Measurements from ENCODE around the gene RAP1GAP2. TPM values are rescaled to one million over a fixed set of nuclear protein-coding genes. Genes with fewer than 3 reads are reported as not detected.

RAP1GAP2 gene
- total RNA-seq, 1 donor from 2014 or later = 8.6 TPM

- H3K9me3 ChIP-seq (ENCODE audit: insufficient read depth, low read depth, low read length) = no peaks in the 10 kb centered on the region
- H3K4me1 Mint-ChIP-seq (ENCODE audit: low read depth, unreplicated experiment) = peaks cover 20% of the 10 kb centered on the region
- TF ChIP-seq CTCF (IDR thresholded peaks at IDR 0.05; ENCODE audit: insufficient read depth, low read depth, low read length) (no peak), EZH2 (IDR thresholded peaks at IDR 0.05; ENCODE audit: insufficient read depth, low read length) (no peak)
- H3K9ac ChIP-seq (ENCODE audit: low read length) = no peak overlapping the region
- H3K36me3 ChIP-seq (ENCODE audit: insufficient read depth, low read length) = no peaks in the 10 kb centered on the region
- no peaks in the 10 kb centered on the region for H3K79me2 ChIP-seq (ENCODE audit: insufficient read depth, low read length)
- H3K4me1 ChIP-seq (ENCODE audit: insufficient read depth, low read length) = peaks cover 9% of the 10 kb centered on the region
- H3K27ac ChIP-seq (ENCODE audit: low read depth, low read length) = no peak overlapping the region
- peaks cover 2% of the 10 kb centered on the region for H3K27me3 ChIP-seq (ENCODE audit: insufficient read depth, low read length)
- no peak for FAIRE-seq
- no peaks in the 10 kb centered on the region for H3K9me3 Mint-ChIP-seq (ENCODE audit: unreplicated experiment)
- H3K27me3 Mint-ChIP-seq (ENCODE audit: low read depth, unreplicated experiment) = no peaks in the 10 kb centered on the region
- no peak overlapping the region for H3K27ac Mint-ChIP-seq (ENCODE audit: unreplicated experiment)
- H3K4me2 ChIP-seq (ENCODE audit: low read length) = no peak overlapping the region
- no peaks in the 10 kb centered on the region for H3K36me3 Mint-ChIP-seq (ENCODE audit: low read depth, unreplicated experiment)
- no peak overlapping the region for H3K4me3 ChIP-seq (ENCODE audit: insufficient read depth, low read depth, low read length)
- no peak for DNase-seq (ENCODE audit: low read depth)
- H2AFZ ChIP-seq (ENCODE audit: low read depth, low read length) = no peak overlapping the region
- H4K20me1 ChIP-seq (ENCODE audit: insufficient read depth, low read length) = no peaks in the 10 kb centered on the region
- H3K4me3 Mint-ChIP-seq (ENCODE audit: unreplicated experiment) = no peak overlapping the region
These were observed 171.3 kb downstream of the RAP1GAP2 start for GRCh38 chr17:2967515-2967914.

- peaks cover 2% of the 10 kb centered on the region for H3K4me1 Mint-ChIP-seq (ENCODE audit: low read depth, unreplicated experiment)
- no peak overlapping the region for H3K27ac ChIP-seq (ENCODE audit: low read depth, low read length)
- H3K4me2 ChIP-seq (ENCODE audit: low read length) = no peak overlapping the region
- no peaks in the 10 kb centered on the region for H3K36me3 Mint-ChIP-seq (ENCODE audit: low read depth, unreplicated experiment)
- TF ChIP-seq CTCF (IDR thresholded peaks at IDR 0.05; ENCODE audit: insufficient read depth, low read depth, low read length) = no peak
- TF ChIP-seq EZH2 (IDR thresholded peaks at IDR 0.05; ENCODE audit: insufficient read depth, low read length) = no peak
- H4K20me1 ChIP-seq (ENCODE audit: insufficient read depth, low read length) = no peaks in the 10 kb centered on the region
- H2AFZ ChIP-seq (ENCODE audit: low read depth, low read length) = no peak overlapping the region
- DNase-seq (ENCODE audit: low read depth) (no peak), FAIRE-seq (no peak)
- no peaks in the 10 kb centered on the region for H3K9me3 Mint-ChIP-seq (ENCODE audit: unreplicated experiment)
- H3K27me3 Mint-ChIP-seq (ENCODE audit: low read depth, unreplicated experiment) = no peaks in the 10 kb centered on the region
- H3K27ac Mint-ChIP-seq (ENCODE audit: unreplicated experiment) = no peak overlapping the region
- H3K9me3 ChIP-seq (ENCODE audit: insufficient read depth, low read depth, low read length) = no peaks in the 10 kb centered on the region
- H3K4me3 ChIP-seq (ENCODE audit: insufficient read depth, low read depth, low read length) = no peak overlapping the region
- H3K4me1 ChIP-seq (ENCODE audit: insufficient read depth, low read length) = no peaks in the 10 kb centered on the region
- no peaks in the 10 kb centered on the region for H3K79me2 ChIP-seq (ENCODE audit: insufficient read depth, low read length)
- H3K4me3 Mint-ChIP-seq (ENCODE audit: unreplicated experiment) = no peak overlapping the region
- no peaks in the 10 kb centered on the region for H3K36me3 ChIP-seq (ENCODE audit: insufficient read depth, low read length)
- H3K27me3 ChIP-seq (ENCODE audit: insufficient read depth, low read length) = no peaks in the 10 kb centered on the region
- H3K9ac ChIP-seq (ENCODE audit: low read length) = no peak overlapping the region
These were observed 175.6 kb downstream of the RAP1GAP2 start for GRCh38 chr17:2971851-2972250.

DNA sequence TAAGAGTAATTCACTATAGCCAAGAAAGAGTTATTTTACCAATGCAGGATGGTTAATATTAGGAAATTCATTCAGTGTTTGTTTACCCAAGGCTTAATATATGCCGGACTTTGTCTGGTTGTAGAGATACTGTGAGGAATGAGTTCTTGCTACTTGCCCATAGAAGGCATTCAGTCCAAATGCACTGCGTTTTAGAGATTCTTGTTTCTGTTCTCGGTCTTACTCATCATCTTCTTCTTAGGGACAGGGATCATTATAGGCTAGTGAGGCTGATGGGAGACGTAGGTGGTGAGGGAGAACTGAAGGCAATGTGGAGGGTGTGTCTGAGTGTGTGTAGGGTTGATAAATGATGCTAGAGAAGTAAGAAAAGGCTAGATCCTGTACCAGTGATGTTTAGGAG lies 176.5 kb downstream of the RAP1GAP2 start:
- H3K79me2 ChIP-seq (ENCODE audit: insufficient read depth, low read length) = no peaks in the 10 kb centered on the region
- H3K9ac ChIP-seq (ENCODE audit: low read length) = no peak overlapping the region
- no peak for FAIRE-seq
- Mint-ChIP-seq H3K36me3 (ENCODE audit: low read depth, unreplicated experiment) (no peaks in the 10 kb centered on the region), H3K4me1 (ENCODE audit: low read depth, unreplicated experiment) (peaks cover 2% of the 10 kb centered on the region), H3K9me3 (ENCODE audit: unreplicated experiment) (no peaks in the 10 kb centered on the region), H3K4me3 (ENCODE audit: unreplicated experiment) (no peak overlapping the region), H3K27me3 (ENCODE audit: low read depth, unreplicated experiment) (no peaks in the 10 kb centered on the region), H3K27ac (ENCODE audit: unreplicated experiment) (no peak overlapping the region)
- H3K27me3 ChIP-seq (ENCODE audit: insufficient read depth, low read length) = no peaks in the 10 kb centered on the region
- no peak overlapping the region for H3K27ac ChIP-seq (ENCODE audit: low read depth, low read length)
- no peaks in the 10 kb centered on the region for H3K4me1 ChIP-seq (ENCODE audit: insufficient read depth, low read length)
- no peak overlapping the region for H3K4me2 ChIP-seq (ENCODE audit: low read length)
- H3K9me3 ChIP-seq (ENCODE audit: insufficient read depth, low read depth, low read length) = no peaks in the 10 kb centered on the region
- no peaks in the 10 kb centered on the region for H3K36me3 ChIP-seq (ENCODE audit: insufficient read depth, low read length)
- TF ChIP-seq EZH2 (IDR thresholded peaks at IDR 0.05; ENCODE audit: insufficient read depth, low read length) = no peak
- TF ChIP-seq CTCF (IDR thresholded peaks at IDR 0.05; ENCODE audit: insufficient read depth, low read depth, low read length) = no peak
- no peaks in the 10 kb centered on the region for H4K20me1 ChIP-seq (ENCODE audit: insufficient read depth, low read length)
- no peak overlapping the region for H3K4me3 ChIP-seq (ENCODE audit: insufficient read depth, low read depth, low read length)
- H2AFZ ChIP-seq (ENCODE audit: low read depth, low read length) = no peak overlapping the region
- DNase-seq (ENCODE audit: low read depth) = no peak
